ENCODE data around the gene BARHL2.

Gene BARHL2

DNA sequence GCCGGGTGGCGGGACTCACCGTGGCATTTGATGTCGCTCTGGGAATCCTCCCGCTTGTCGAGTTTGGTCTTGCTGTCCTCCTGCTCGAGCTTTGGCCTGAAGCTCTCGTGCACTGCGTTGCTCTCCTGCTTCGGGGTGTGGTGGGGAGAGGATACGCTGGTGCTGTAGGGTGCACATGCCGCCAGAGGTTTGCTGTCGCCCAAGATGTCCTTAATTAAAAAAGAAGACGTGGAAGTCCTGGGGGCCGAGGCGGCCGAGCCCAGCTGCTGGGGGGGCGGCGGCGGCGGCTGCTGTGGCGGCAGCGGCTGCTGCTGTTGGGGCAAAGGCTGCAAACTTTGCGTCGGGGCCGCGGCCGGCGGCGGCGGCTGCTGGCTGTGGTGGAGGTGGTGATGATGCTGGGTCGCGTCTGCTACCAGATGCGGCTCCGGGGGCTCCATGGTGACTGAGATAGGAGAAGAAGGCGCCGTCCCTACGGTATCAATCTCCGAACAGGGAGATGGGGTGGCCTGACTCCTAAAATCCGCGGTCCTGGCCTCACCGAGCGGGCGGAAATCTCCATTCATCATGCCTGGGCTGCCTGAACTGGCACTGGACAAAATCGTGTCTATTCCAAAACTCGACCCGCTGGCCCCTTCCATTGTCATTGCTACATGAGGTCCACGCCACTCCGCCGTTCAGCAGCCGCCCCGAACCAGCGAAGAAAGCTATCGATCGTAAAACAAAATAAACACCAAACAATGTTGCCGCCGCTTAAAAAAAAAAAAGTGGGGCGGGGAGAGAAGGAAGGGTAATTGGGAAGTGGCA lies at the start of gene BARHL2:
TSS of gene BARHL2 (minus strand) at position 751 of the 804 bp plus-strand sequence. CDS start at position 644, 107 bp downstream.
- no peak for FAIRE-seq

DNA sequence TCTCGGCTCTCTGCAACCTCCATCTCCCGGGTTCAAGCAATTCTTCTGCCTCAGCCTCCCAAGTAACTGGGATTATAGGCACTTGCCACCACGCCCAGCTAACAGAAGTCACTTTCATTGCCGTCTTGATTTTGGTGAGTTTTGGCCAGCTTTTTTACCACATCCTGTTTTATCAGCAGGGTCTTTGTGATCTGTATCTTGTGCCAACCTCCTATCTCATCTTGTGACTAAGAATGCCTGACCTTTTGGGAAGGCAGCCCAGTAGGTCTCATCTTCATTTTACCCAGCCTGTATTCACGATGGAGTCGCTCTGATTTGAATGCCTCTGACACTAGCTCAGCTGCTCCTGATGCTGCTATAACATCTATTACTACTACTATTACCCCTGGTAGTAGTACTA lies 46.8 kb upstream of the BARHL2 start:
- FAIRE-seq, result no peak

DNA sequence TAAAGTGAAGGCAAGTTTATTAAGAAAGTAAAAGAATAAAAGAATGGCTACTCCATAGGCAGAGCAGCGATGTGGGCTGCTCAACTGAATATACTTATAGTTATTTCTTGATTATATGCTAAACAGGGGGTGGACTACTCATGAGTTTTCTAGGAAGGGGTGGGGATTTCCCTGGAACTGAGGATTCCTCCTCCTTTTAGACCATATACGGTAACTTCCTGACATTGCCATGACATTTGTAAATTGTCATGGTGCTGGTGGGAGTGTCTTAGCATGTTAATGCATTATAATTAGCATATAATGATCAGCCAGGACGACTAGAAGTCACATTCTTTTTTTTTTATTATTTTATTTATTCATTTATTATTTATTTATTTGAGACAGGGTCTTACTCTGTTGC lies 46.4 kb upstream of the BARHL2 start:
- no peak for FAIRE-seq

DNA sequence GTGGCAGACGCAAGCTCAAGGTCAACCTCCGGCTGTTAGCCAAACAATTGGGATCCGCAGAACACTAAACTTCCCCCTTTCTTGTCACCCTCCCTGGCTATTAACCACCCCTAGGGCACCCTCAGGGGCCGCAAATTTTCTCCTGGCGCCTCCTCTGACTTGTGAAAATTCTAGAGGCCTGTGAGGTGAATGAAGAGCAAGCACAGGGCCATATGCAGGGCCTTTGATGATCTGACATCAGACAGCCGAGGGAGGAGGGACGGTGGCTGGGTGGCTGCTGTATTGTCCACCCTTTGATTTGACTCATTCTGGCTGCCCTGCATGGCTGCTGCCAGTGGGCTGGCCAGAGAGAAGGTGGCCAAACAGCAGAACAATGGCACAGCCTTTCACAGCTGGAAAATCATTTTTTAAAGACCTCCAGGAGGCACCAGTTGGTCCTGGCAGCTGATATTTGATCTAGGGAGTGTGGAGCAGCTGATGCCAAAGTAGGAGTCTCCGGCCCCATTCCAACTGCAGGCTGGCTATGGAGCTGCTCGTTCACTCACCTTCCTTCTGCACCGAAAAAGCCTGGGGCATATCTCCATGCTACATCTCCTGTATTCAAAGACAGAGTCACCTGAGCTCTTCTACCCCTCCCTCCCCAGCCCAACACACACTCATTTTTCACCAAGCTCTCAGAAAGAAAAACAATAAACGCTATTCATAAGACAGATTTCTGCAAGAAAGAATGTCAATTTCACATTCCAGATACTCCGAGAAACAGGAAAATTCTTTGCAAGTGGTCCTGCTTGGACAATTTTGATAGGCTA lies 44.9 kb upstream of the BARHL2 start:
- no peak for FAIRE-seq

DNA sequence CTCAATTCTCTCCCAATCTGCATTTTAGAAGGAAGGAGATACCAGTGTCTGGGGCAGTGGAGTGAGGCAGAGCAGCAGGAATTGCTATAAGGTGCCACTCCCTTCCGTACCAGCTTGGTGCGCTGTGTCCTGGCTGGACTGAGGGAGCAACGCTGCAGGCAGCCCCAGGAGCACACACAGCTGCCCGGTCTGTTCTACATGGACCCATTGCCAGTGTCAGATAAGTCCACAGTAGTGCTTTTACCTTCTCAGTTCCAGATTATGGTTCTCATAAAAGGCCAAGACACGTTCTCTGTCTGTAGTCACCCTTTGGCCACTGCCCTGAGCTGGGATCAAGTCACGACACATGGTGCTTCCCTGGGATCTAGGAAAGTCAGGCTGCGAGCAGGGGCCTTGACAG lies 44.1 kb upstream of the BARHL2 start:
- no peak for FAIRE-seq

DNA sequence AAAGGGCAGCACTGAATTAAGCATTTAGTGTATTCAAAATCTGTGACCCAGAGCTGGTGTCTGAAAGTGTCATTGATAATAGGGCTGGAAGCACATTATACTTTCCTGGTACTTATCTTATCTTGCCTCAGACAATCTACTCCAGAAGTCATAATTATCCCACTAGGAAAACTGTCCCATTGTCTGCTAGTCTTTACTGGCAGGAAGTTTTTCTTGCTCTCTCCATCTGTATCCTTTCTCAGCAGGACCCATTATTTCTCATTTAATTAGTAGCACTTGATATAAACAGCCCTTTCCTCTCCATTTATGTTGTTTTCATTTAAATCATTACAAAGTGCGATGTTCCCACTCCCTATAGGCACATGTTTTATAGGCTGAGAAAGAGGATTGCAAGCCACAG lies 36.5 kb upstream of the BARHL2 start:
- no peak for FAIRE-seq

DNA sequence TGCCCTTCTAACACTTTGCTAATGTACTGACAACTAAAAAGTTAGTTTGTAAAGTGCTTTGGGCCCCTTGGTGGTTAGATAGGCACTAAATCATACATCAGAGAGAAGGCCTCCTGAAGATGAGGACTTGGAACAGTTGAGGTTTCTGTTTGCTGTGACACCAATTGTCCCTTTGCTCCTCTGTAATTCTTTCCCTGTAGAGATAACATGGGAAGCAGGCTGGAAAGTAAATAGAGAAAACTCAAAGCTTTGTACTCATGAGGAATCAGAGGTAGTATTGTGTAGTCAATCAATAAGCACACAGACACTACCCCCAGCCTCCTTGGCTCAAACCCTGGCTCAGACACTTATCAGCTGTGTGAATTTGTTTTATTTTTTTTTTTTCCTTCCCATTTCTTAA lies 31.6 kb upstream of the BARHL2 start:
- no peak for FAIRE-seq

DNA sequence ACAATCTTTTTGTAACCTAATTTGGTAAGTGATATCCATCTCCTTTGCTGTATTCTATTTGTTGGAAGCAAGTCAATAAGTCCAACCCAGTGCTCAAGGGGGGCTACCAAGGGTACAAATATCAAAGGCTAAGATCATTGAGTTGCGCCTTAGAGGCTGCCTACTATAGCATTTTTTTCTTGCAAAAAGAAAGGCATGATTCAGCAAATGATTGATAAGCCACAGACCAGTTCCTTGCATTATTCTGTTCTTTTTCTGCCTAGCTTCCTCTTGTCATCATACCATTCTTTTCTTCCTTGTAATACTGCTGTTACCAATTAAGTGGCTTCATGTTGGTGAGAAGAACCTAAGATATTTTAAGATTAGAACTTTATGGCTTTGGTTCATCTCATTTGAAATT lies 29.8 kb upstream of the BARHL2 start:
- FAIRE-seq, result no peak

DNA sequence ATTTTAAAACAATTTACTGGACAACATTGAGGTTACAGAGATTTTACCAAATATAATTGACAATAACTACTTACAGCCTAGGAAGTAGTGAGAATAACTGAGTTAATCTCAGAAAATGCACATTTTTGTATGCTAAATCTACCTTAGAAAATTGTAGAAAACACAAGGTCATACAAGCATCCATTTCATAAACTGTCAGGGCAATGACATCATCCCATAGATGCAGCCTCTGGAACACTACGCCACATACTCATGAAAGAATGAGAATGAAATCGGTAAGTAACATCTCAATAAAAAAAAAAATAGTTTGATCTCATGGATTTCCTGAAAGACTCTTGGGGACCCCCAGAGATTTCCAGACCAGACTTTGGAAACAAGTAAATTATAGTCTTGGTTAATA lies 28.9 kb upstream of the BARHL2 start:
- no peak for FAIRE-seq

DNA sequence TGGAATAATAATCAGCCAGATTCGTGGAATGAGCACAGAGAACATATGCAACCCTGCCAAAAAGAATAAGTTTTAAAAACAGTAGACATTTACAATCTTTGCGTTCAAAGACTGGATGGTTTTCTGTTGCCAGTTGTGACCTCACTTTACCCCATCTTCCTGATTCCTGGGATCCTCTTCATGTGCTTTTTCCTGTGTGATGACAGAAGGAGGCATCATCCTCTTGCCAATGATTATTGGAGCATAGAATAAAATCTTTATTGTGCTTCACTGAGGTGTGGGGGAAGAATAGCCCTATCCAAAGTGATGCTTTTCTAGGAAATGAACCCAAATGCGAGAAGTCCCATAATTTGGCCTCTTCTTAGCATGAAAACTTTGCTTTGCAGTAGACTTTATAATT lies 15.0 kb upstream of the BARHL2 start:
- no peak for FAIRE-seq

DNA sequence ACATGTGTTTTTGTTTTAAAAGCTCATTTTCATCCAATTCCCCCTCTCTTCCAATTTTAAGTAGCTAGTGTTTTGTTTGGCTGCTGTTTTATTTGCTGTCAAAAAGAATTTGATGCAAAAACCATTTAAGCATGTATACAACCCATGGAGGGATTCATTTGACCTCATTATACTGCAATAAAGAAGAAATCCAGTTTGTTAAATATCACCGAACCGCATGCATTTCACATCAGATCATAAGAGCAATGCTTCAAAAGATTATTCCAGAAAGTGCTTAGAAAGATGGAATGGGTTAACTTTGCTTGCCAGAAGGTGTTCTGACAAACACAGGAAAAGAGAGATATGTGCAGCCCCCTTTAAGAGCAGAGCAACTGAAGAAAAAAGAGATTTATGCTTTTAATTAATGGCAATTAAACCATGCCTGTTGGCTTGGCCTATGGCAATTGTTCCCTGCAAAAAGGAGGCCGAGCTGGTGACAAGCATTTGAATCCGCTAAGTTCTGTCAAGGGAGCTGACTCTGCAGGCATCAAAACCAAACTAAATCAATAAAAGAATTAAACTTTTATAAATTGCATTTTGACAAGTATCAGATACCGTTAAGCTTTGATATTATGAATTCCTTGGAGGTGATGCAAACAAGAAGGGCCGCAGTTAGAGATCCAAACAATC lies 14.4 kb upstream of the BARHL2 start:
- no peak for FAIRE-seq

DNA sequence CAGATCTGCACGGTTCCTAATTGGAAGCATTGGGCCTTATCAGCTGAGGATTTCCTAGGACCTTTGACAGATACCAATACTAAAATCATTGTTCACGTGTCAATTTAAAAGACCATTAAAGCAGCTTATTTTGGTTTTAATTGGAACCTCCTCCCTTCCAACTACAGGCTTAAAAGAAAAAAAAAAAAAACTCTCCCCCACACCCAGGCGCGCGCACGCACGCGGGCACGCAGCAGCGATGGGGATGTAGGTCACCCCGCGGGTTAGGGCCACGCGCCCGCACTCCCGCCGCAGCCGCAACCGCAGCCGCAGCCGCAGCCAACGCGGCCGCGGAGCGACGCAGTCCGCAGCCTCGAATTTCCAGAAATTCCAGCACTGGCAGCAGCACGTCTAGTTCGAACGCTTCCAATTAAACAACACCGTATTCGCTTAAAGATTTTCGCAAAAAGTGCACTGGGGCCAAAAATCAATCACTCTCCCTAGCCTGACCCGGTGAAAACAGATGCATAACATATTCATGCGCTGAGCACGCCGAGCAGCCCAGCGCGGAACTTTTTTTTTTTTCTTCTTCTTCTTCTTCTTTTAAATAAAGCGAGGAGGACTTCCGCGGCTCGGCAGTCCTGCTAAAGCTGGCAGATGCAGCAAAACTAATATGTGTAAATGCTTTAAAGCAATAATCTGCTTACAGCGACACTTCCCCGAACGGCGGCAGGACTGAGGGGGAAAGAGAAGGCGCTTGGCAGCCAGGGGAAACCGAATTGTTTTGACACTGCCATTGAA lies 13.3 kb upstream of the BARHL2 start:
- no peak for FAIRE-seq

DNA sequence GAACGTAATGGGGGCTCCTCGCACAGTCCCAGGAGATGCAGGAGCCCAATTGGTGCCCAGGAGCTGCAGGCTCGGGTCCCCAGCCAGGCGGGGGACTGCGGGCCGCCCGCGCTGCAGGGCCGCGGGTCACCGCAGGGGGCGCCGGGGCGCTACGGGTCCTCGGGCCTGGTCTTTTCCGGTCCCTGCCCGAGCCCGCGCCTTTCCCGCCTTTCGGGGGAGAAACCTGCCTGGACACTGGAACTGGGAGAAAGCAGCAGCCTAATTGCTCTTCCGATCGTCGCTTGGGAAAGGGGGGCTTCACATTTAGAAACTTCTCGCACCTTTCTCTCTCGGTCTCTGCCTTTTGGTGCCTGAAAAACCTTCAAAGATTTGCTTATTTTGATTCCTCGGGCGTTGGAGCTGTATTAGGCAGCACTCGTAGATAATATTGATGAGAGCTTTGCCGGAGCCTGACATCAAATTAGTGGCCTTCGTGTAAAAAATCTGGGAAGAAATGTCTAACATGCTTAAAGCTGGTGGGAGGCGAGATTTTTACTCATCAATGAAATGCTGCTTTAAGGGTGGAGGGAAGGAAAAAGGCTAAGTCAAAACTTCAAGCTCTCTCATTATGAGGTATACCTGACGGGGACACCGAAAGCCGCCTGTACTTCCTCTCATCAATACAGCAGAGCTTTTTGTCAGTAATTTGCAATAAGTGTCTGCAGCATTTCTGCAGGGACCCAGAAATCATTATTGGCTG lies 12.6 kb upstream of the BARHL2 start:
- no peak for FAIRE-seq

DNA sequence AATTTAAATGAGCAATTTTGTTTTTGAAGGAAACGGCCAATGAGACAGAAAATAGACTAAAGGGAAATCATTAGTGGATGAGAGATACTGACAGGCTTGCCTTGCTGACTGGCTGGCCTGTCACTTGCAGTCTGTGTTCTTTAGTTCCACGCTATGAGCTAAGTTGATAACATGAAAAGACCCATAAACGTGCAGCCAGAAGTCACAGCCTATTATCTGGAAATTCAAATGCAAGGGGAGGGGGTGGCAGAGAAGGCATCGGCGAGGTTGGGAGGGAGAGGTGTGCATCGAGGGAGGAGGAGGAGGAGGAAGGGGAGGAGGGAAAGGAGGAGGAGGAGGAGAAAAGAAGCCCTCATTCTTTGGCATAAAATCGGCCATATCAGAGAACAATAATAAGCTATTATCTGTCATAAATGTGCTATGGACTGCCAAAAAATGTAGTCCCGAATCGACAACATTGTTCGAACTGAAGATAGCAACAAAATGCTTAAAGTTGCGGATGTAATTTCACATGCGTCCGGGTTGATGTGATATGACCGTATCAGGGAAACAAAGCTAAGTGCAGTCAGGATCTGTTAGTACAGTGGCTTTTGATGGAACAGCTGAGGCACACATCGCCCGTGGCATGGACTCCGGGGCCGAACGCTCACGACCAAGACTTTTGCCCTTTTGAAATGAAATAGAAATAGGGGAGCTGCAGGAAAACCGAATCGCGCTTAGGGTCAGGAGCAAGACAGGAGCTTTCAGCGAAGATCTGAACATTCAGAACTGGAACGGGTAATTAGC lies 11.6 kb upstream of the BARHL2 start:
- no peak for FAIRE-seq

DNA sequence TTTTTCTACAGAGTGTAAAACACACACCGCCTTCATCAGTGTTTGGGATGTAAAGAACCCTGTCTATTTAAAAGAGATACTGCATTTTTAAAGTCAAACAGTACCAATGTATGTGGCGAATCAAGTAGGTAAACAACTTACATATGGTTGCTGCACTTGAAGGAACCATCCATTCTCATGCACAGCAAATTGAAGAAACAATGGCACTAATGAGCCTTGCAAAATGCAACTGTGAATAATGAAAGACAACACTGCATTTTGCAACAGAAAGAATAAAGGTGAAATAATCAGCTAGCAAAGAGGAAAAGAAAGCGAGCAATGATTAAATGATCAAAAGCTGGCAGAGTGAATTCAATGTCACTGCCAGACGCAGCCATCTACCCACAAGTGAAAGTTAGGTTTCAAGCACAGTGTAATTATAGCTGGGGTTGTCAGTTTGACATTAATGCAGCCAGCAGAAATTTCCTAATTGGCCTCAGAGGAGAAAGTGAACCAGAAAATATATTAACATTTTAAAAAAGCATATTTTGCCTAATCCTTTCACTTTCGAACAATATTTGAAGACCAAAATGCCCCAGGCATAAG lies 10.9 kb upstream of the BARHL2 start:
- no peak for FAIRE-seq

DNA sequence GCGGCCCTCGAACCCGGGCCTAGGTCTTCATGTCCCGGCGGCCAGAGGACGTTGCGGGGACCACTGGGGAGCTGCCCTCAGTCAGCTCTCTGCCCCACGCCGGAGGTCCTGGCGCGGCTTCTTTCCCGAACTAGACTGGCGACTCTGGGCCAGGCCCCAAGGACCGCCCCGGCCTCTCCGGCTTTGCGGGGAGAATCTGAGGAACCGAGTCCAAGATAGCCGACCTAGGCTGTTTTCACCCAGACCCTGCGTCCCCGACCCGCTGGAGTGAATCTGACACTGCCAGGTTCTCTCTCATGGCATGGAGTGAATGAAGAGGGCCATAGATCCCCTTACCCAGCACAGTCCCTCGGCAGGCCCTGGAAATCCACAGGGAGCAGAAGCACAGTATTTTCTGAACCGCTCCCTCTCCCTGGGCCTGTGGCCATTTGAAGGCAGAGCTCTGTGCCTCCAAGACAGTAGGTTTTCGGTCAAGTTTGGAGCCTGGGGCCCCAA lies 9.9 kb upstream of the BARHL2 start:
- no peak for FAIRE-seq

DNA sequence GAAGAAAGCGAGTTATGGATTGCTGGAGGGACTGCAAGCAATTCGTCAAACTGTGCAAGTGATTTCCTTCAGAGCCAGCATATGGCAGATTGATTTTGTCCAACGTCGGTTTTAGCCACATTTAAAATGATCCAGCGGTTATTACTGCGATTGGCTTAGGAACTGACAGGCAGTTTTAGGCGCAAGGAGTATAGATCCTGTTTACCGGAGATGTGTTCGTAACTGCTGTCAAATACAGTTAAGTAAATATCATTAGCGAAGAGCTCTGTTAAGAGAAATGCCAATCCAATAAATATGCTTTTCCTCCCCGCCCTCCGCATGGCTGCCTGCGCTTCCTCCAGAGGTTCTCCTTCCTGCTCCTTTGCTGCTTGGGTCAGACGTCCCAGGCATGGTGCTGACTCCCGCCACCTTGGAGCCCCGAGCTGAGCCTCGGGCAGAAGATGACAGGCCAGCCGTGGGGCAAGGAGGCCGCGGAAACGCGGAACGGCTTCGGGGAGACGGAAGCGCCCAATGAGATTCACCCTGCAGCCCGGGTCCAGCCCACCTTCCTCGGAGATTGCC lies 9.4 kb upstream of the BARHL2 start:
- FAIRE-seq, result no peak

DNA sequence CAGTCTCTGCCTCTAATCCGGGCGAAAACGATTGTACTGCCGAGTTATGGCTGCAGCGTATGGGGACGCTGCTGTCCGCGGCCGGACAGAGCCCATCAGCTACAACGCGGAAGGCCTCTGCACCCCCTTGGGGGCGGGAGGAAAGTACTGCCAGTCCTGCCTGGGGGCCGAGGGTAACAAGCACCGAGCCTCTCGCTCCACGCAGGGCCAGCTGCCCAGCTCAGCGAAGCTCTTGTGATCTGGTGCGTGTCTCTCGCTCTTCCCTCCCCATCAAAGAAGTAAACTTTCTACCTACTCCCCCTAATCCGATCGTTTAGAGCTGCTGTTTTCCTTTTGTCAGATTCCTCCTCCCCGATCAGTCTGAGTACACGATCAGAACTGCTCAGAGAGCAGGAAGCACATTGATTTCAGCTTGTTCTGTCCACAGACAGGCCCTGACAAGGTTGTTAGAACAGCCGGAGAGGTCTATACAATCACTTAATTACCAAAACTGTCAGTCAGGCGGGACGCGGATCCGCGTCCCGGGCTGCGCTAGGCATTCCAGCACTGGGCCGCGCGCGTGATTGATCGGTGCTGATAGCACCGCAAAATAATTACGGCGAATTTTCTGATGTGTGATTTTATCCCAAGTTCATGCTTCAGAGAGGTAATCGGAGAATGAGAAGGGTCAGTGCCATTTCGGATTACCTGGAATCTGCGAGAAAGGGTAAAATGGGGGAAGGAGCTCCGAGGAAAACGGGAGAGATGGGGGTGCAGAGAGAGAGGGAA lies 8.7 kb upstream of the BARHL2 start:
- FAIRE-seq, result no peak

DNA sequence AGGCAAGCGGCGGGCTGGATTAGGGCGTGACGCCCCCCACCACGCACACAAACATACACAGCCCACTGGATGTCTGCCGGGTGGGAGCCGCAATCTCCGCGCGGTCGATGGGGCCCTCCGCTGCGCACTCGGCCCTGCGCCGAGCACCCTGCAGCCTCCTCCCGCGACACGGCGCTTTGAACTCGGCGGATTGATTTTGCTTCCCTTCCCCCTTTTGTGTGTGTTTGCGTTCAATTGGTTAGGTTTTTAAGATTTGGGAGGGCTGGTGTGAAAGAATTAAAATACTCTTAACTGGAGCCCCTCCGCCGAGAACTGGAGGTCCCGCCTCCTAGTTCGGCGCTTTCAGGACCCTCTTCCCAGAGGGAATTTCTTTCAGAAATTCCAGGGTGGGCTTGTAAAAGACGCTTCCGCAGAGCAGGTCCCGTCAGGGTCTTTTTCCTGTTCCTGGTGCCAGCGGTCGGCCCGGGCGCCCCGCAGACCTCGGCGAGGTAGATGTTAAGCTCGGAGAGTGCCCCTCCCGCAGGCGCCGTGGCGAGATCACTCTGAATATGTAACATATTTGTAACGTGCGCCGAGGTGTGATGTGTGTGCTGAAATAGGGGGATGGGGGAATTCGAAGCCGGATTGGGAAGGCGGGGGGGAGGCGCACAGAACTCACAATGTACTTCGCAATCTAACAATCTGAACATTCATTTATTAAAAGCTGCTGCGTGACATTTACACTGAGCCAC lies 8.0 kb upstream of the BARHL2 start:
- FAIRE-seq, result no peak

All from A204.1 (cell line).